Thyroid gland (tissue), 4 donors: ENCODE results near the gene WDR77. TPM values are rescaled to one million over a fixed set of nuclear protein-coding genes. Genes with fewer than 3 reads are reported as not detected.

Source experiments
- DNase-seq, 2 donors: peaks; one replicate each; pipeline ENCODE4 v3.0.0-alpha.2; 2019
- H3K27ac ChIP-seq, 3 donors: fragments of 200-600 bp; sonication (generic); 1 replicate in 2 of 3; 2 replicates in 1 of 3; pipeline ENCODE4 v1.5.1; 2016 to 2019; ENCODE audit warnings: mild to moderate bottlenecking in 1 of 3, moderate library complexity in 1 of 3
- H3K27me3 ChIP-seq: fragments of 200-600 bp; sonication (generic); one replicate; pipeline ENCODE4 v1.5.1; 2019
- H3K36me3 ChIP-seq, 2 donors: fragments of 200-600 bp; sonication (generic); one replicate each; pipeline ENCODE4 v1.5.1; 2016 to 2019
- H3K4me1 ChIP-seq, 2 donors: fragments of 200-600 bp; sonication (generic); one replicate each; pipeline ENCODE4 v1.5.1; 2017 to 2019
- H3K4me3 ChIP-seq, 3 donors: fragments of 200-600 bp; sonication (generic); replicated peaks in 1 of 3; 1 replicate in 2 of 3; 2 replicates in 1 of 3; pipeline ENCODE4 v1.5.1; 2016; ENCODE audit warnings: mild to moderate bottlenecking in 1 of 3
- H3K9me3 ChIP-seq: fragments of 200-600 bp; sonication (generic); one replicate; pipeline ENCODE4 v1.5.1; 2017
- CTCF ChIP-seq, 6 experiments: fragments of 200-600 bp in 3 of 6; fragments of 450-650 bp in 3 of 6; sonication (generic) in 3 of 6; IDR thresholded peaks; one replicate each; pipeline ENCODE4 v1.5.1; 2016 to 2019; ENCODE audit warnings: antibody characterized with exemption in 6 of 6, mild to moderate bottlenecking in 2 of 6, inconsistent platforms in 1 of 6, moderate library complexity in 1 of 6
- POLR2A ChIP-seq, 2 donors: fragments of 450-650 bp; IDR thresholded peaks; one replicate each; pipeline ENCODE4 v1.6.1; 2017; ENCODE audit warnings: antibody characterized with exemption in 2 of 2, mild to moderate bottlenecking in 2 of 2, moderate library complexity in 1 of 2
- WGBS, 2 donors: methylation state at CpG; one replicate each; pipeline ENCODE4 v1.1.5; 2017; 5-methylcytosine and 5-hydroxymethylcytosine counted together
- intact Hi-C: fragments of 100-400 bp; cut with DNase I; formaldehyde crosslinking; loops from one replicate; pipeline ENCODE4 v1.15.1; 2023
- total RNA-seq, 4 donors: library from RNA; depleted of rRNA; stranded (reverse); fragments of >200 nt; gene quantifications; one replicate each; pipeline ENCODE4 v1.2.3, GENCODE V29; 2016

Gene WDR77
- total RNA-seq, 4 donors from 2014 or later: 19.5 to 36.1 (median 26.3) TPM

GRCh38 chr1:111489604-111490003 is 40.5 kb upstream of the WDR77 start:
- WGBS, 2 donors: 88 to 94% methylated on average over 4 of the region's 4 CpGs

GRCh38 chr1:111488669-111489068 is 39.6 kb upstream of the WDR77 start:
- intact Hi-C loops: loop anchor here (10.0 kb wide), 1 partner anchor 266 kb away; the partner anchor contains the start of gene DDX20

More at GRCh38 chr1:111489604-111490003, 40.5 kb upstream of the WDR77 start:
- no peaks in the 10 kb centered on the region for H3K27me3 ChIP-seq
- no peak overlapping the region for H3K4me3 ChIP-seq
- no peaks in the 10 kb centered on the region for H3K9me3 ChIP-seq
- H3K27ac ChIP-seq: no peak overlapping the region
- no peak for TF ChIP-seq POLR2A (IDR thresholded peaks at IDR 0.05)
- H3K36me3 ChIP-seq: no peaks in the 10 kb centered on the region
- no peaks in the 10 kb centered on the region for H3K4me1 ChIP-seq
- intact Hi-C loops: loop anchor here (10.0 kb wide), 1 partner anchor 265 kb away; the partner anchor contains the start of gene DDX20
- DNase-seq: no peak

GRCh38 chr1:111487133-111487532 is 38.1 kb upstream of the WDR77 start:
- Histone ChIP-seq H3K36me3 (no peaks in the 10 kb centered on the region), H3K4me3 (no peak overlapping the region), H3K27ac (no peak overlapping the region), H3K27me3 (no peaks in the 10 kb centered on the region), H3K9me3 (no peaks in the 10 kb centered on the region), H3K4me1 (no peaks in the 10 kb centered on the region)
- DNase-seq: no peak
- 72 to 82% methylated on average over 6 of the region's 6 CpGs for WGBS, 2 donors
- intact Hi-C loops: loop anchor here (10.0 kb wide), 1 partner anchor 268 kb away; the partner anchor contains the start of gene DDX20
- TF ChIP-seq POLR2A (IDR thresholded peaks at IDR 0.05): no peak
- TF ChIP-seq CTCF (IDR thresholded peaks at IDR 0.05): no peak

More at GRCh38 chr1:111488669-111489068, 39.6 kb upstream of the WDR77 start:
- TF ChIP-seq CTCF (IDR thresholded peaks at IDR 0.05) (no peak), POLR2A (IDR thresholded peaks at IDR 0.05) (no peak)
- 94 to 95% methylated on average over 7 to 9 of the region's 9 CpGs for WGBS, 2 donors
- Histone ChIP-seq H3K27ac (no peak overlapping the region), H3K4me3 (no peak overlapping the region), H3K27me3 (no peaks in the 10 kb centered on the region), H3K36me3 (no peaks in the 10 kb centered on the region), H3K9me3 (no peaks in the 10 kb centered on the region), H3K4me1 (no peaks in the 10 kb centered on the region)
- no peak for DNase-seq

DNA sequence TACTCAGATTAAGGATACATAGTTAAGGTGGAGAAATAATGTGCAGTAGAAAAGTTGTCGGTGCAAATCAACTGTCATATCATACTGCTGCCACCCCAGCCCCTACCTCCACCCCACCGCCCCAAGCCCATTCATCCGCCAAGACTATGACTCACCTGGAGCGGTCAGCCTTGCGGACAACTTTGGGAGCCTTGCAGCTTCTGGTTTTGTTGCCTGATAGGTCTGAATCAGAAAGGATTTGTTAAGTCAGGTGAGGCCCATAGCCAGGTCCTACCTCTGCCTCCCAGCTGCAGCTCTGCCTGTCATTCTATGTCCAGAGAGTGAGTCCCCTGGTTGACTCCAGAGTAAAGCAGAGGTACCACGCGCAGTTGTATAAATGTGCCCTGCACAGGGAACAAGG is 37.4 kb upstream of the WDR77 start:
- no peak overlapping the region for H3K27ac ChIP-seq
- intact Hi-C loops: loop anchor here (10.0 kb wide), 1 partner anchor 268 kb away; the partner anchor contains the start of gene DDX20
- H3K4me1 ChIP-seq: no peaks in the 10 kb centered on the region
- 94 to 98% methylated on average over 6 to 7 of the region's 7 CpGs for WGBS, 2 donors
- no peaks in the 10 kb centered on the region for H3K36me3 ChIP-seq
- no peaks in the 10 kb centered on the region for H3K27me3 ChIP-seq
- TF ChIP-seq POLR2A (IDR thresholded peaks at IDR 0.05): no peak
- no peak for DNase-seq
- no peak overlapping the region for H3K4me3 ChIP-seq
- H3K9me3 ChIP-seq: no peaks in the 10 kb centered on the region

GRCh38 chr1:111484391-111485026 is 35.5 kb upstream of the WDR77 start:
- DNase-seq: no peak
- no peak overlapping the region for H3K27ac ChIP-seq
- TF ChIP-seq POLR2A (IDR thresholded peaks at IDR 0.05) (no peak), CTCF (IDR thresholded peaks at IDR 0.05) (no peak)

DNA sequence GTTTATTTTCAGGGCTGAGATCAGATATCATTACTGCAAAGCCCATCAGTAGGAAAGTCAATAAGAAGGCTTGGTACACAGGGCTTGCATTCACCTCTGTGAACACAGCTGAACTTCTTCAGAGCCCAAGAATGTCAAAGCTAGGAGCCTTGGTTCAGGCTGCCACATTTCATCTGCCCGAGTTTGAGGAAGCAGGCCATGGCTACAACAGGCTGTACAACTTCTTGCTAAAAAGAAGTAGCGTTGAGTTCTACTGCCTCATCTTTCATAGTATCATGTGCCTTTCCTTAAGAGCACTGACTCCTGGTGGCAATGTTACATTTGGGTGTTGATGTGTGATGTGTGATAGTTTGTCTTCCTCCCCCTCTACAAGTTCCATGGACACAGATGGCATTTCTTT is 34.8 kb upstream of the WDR77 start:
- Histone ChIP-seq H3K4me1 (no peaks in the 10 kb centered on the region), H3K9me3 (no peaks in the 10 kb centered on the region), H3K27ac (no peak overlapping the region), H3K4me3 (no peak overlapping the region), H3K27me3 (no peaks in the 10 kb centered on the region), H3K36me3 (no peaks in the 10 kb centered on the region)
- TF ChIP-seq CTCF (IDR thresholded peaks at IDR 0.05): no peak
- no peak for TF ChIP-seq POLR2A (IDR thresholded peaks at IDR 0.05)
- 90 to 92% methylated on average over 2 of the region's 2 CpGs for WGBS, 2 donors
- intact Hi-C loops: loop anchor here (10.0 kb wide), 1 partner anchor 271 kb away; the partner anchor contains the start of gene DDX20
- no peak for DNase-seq

More at GRCh38 chr1:111484391-111485026, 35.5 kb upstream of the WDR77 start:
- H3K27me3 ChIP-seq: no peaks in the 10 kb centered on the region
- H3K4me3 ChIP-seq: no peak overlapping the region
- intact Hi-C loops: loop anchor here (10.0 kb wide), 1 partner anchor 270 kb away; the partner anchor contains the start of gene DDX20
- no peaks in the 10 kb centered on the region for H3K4me1 ChIP-seq
- no peaks in the 10 kb centered on the region for H3K36me3 ChIP-seq
- H3K9me3 ChIP-seq: no peaks in the 10 kb centered on the region
